SK-N-SH treated with all-trans-retinoic acid at 6 μM for 48 hours (cell line): ENCODE data around the gene KRTAP10-3.

Experiments
- ATAC-seq: fragments of 200-7000 bp; cut with Tn5 transposase; 3 replicates; pipeline ENCODE4 v1.9.1; 2020; ENCODE audit warnings: mild to moderate bottlenecking, moderate library complexity
- ARNTL ChIP-seq: fragments of 450-650 bp; formaldehyde crosslinking; IDR thresholded peaks from 2 replicates; pipeline ENCODE4 v1.5.0; 2020; ENCODE audit warnings: low read depth, mild to moderate bottlenecking, moderate library complexity, borderline replicate concordance
- BACH2 ChIP-seq: fragments of 250-450 bp; sonication (Bioruptor Pico); IDR thresholded peaks from 2 replicates; pipeline ENCODE4 v1.9.0; 2021; ENCODE audit warnings: mild to moderate bottlenecking, borderline replicate concordance
- CSDC2 ChIP-seq: fragments of 250-450 bp; sonication (Bioruptor Pico); IDR thresholded peaks from 2 replicates; pipeline ENCODE4 v1.5.0; 2020; ENCODE audit warnings: mild to moderate bottlenecking, moderate library complexity
- CSRNP3 ChIP-seq: fragments of 250-450 bp; sonication (Bioruptor Pico); IDR thresholded peaks from 2 replicates; pipeline ENCODE4 v1.5.1; 2021; ENCODE audit warnings: mild to moderate bottlenecking, moderate library complexity
- GLIS3 ChIP-seq: fragments of 250-450 bp; sonication (Bioruptor Pico); IDR thresholded peaks from 2 replicates; pipeline ENCODE4 v1.5.0; 2020; ENCODE audit warnings: mild to moderate bottlenecking, moderate library complexity
- ISL1 ChIP-seq: fragments of 250-450 bp; sonication (Bioruptor Pico); IDR thresholded peaks from 2 replicates; pipeline ENCODE4 v2.1.2; 2022; ENCODE audit warnings: mild to moderate bottlenecking, moderate library complexity
- OSR1 ChIP-seq: fragments of 250-450 bp; sonication (Bioruptor Pico); IDR thresholded peaks from 2 replicates; pipeline ENCODE4 v1.8.0; 2022; ENCODE audit warnings: moderate library complexity, mild to moderate bottlenecking, inconsistent platforms
- POU6F1 ChIP-seq: fragments of 250-450 bp; sonication (Bioruptor Pico); IDR thresholded peaks from 2 replicates; pipeline ENCODE4 v1.8.0; 2021; ENCODE audit warnings: low read depth, mild to moderate bottlenecking, moderate library complexity, borderline replicate concordance
- PPARA ChIP-seq: fragments of 250-450 bp; sonication (Bioruptor Pico); IDR thresholded peaks from 2 replicates; pipeline ENCODE4 v1.5.0; 2020; ENCODE audit warnings: mild to moderate bottlenecking, borderline replicate concordance
- RARB ChIP-seq: fragments of 250-450 bp; sonication (Bioruptor Pico); IDR thresholded peaks from 2 replicates; pipeline ENCODE4 v1.8.0; 2021; ENCODE audit warnings: mild to moderate bottlenecking, moderate library complexity
- SNAI2 ChIP-seq: fragments of 250-450 bp; sonication (Bioruptor Pico); IDR thresholded peaks from 2 replicates; pipeline ENCODE4 v1.5.0; 2020; ENCODE audit warnings: mild to moderate bottlenecking, moderate library complexity
- TCF4 ChIP-seq: fragments of 250-450 bp; sonication (Bioruptor Pico); IDR thresholded peaks from 2 replicates; pipeline ENCODE4 v1.8.0; 2021; ENCODE audit warnings: mild to moderate bottlenecking, moderate library complexity, borderline replicate concordance
- TOX ChIP-seq: fragments of 250-450 bp; sonication (Bioruptor Pico); IDR thresholded peaks from 2 replicates; pipeline ENCODE4 v1.8.0; 2021; ENCODE audit warnings: mild to moderate bottlenecking, moderate library complexity, borderline replicate concordance
- ZFP3 ChIP-seq: fragments of 250-450 bp; sonication (Bioruptor Pico); IDR thresholded peaks from 2 replicates; pipeline ENCODE4 v1.5.0; 2020; ENCODE audit warnings: mild to moderate bottlenecking, moderate library complexity
- ZFP30 ChIP-seq: fragments of 450-650 bp; formaldehyde crosslinking; IDR thresholded peaks from 2 replicates; pipeline ENCODE4 v1.5.0; 2022; ENCODE audit warnings: mild to moderate bottlenecking, moderate library complexity
- ZNF565 ChIP-seq: fragments of 450-650 bp; formaldehyde crosslinking; conservative IDR thresholded peaks from 2 replicates; pipeline ENCODE4 v1.5.0; 2020; ENCODE audit warnings: low read depth, mild to moderate bottlenecking, moderate library complexity
- ZNF70 ChIP-seq: fragments of 450-650 bp; formaldehyde crosslinking; IDR thresholded peaks from 2 replicates; pipeline ENCODE4 v1.5.0; 2020; ENCODE audit warnings: mild to moderate bottlenecking, moderate library complexity
- ZNF8 ChIP-seq: fragments of 450-650 bp; formaldehyde crosslinking; IDR thresholded peaks from 2 replicates; pipeline ENCODE4 v1.5.0; 2020; ENCODE audit warnings: mild to moderate bottlenecking, moderate library complexity
- TF ChIP-seq, protein P1 (sequence below): fragments of 250-450 bp; sonication (Bioruptor Pico); IDR thresholded peaks from 2 replicates; pipeline ENCODE4 v1.5.1; 2020; ENCODE audit warnings: low read depth, mild to moderate bottlenecking, moderate library complexity
- TF ChIP-seq, protein P2 (sequence below): fragments of 250-450 bp; sonication (Bioruptor Pico); IDR thresholded peaks from 2 replicates; pipeline ENCODE4 v1.5.0; 2020; ENCODE audit warnings: mild to moderate bottlenecking, moderate library complexity
- TF ChIP-seq, protein P3 (sequence below): fragments of 250-450 bp; sonication (Bioruptor Pico); IDR thresholded peaks from 2 replicates; pipeline ENCODE4 v1.8.0; 2020; ENCODE audit warnings: mild to moderate bottlenecking, moderate library complexity, borderline replicate concordance

KRTAP10-3 gene

GRCh38 chr21:44571844-44572782 lies 13.5 kb upstream of the KRTAP10-3 start:
- TF ChIP-seq ZFP30, result no peak
- TF ChIP-seq GLIS3 (CRISPR knock-in tag), result no peak
- TF ChIP-seq, protein P1, sequence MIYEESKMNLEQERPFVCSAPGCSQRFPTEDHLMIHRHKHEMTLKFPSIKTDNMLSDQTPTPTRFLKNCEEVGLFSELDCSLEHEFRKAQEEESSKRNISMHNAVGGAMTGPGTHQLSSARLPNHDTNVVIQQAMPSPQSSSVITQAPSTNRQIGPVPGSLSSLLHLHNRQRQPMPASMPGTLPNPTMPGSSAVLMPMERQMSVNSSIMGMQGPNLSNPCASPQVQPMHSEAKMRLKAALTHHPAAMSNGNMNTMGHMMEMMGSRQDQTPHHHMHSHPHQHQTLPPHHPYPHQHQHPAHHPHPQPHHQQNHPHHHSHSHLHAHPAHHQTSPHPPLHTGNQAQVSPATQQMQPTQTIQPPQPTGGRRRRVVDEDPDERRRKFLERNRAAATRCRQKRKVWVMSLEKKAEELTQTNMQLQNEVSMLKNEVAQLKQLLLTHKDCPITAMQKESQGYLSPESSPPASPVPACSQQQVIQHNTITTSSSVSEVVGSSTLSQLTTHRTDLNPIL (CRISPR knock-in tag), result no peak
- TF ChIP-seq BACH2 (CRISPR knock-in tag), result no peak
- no peak for TF ChIP-seq ZNF70 (CRISPR knock-in tag)
- no peak for TF ChIP-seq ZFP3 (CRISPR knock-in tag)
- TF ChIP-seq ARNTL (CRISPR knock-in tag), result no peak
- no peak for TF ChIP-seq TCF4 (CRISPR knock-in tag)
- TF ChIP-seq TOX (CRISPR knock-in tag), result no peak
- ATAC-seq, result no peak

DNA sequence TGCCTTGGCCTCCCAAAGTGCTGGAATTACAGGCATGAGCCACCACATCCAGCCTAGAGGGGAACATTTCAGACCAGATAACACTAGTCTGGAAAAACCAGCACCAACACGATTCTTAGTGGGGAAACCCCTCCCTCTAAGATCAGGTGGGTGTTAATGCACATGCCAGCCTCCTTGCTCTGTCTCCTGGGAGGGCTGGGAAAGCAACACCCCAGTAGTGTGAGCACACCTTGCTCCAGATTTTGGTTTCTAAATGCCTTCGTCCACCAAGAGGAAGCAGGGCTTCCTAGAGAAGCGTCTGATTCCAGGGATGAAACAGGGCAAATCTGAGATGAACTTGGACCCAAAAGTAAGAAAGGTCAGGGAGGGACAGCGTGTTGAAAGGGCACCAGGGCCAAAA lies 12.7 kb upstream of the KRTAP10-3 start:
- no peak for ATAC-seq
- TF ChIP-seq SNAI2 (CRISPR knock-in tag) (no peak), RARB (CRISPR knock-in tag) (no peak), TOX (CRISPR knock-in tag) (no peak), TCF4 (CRISPR knock-in tag) (no peak), ZFP30 (no peak), ZNF565 (CRISPR knock-in tag) (no peak), BACH2 (CRISPR knock-in tag) (no peak), OSR1 (CRISPR knock-in tag) (no peak), ARNTL (CRISPR knock-in tag) (no peak), ZNF70 (CRISPR knock-in tag) (no peak), PPARA (no peak), ZNF8 (CRISPR knock-in tag) (no peak), GLIS3 (CRISPR knock-in tag) (no peak), CSDC2 (CRISPR knock-in tag) (no peak), CSRNP3 (CRISPR knock-in tag) (no peak)
- TF ChIP-seq, protein P2, sequence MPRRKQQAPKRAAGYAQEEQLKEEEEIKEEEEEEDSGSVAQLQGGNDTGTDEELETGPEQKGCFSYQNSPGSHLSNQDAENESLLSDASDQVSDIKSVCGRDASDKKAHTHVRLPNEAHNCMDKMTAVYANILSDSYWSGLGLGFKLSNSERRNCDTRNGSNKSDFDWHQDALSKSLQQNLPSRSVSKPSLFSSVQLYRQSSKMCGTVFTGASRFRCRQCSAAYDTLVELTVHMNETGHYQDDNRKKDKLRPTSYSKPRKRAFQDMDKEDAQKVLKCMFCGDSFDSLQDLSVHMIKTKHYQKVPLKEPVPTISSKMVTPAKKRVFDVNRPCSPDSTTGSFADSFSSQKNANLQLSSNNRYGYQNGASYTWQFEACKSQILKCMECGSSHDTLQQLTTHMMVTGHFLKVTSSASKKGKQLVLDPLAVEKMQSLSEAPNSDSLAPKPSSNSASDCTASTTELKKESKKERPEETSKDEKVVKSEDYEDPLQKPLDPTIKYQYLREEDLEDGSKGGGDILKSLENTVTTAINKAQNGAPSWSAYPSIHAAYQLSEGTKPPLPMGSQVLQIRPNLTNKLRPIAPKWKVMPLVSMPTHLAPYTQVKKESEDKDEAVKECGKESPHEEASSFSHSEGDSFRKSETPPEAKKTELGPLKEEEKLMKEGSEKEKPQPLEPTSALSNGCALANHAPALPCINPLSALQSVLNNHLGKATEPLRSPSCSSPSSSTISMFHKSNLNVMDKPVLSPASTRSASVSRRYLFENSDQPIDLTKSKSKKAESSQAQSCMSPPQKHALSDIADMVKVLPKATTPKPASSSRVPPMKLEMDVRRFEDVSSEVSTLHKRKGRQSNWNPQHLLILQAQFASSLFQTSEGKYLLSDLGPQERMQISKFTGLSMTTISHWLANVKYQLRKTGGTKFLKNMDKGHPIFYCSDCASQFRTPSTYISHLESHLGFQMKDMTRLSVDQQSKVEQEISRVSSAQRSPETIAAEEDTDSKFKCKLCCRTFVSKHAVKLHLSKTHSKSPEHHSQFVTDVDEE (CRISPR knock-in tag), result no peak

DNA sequence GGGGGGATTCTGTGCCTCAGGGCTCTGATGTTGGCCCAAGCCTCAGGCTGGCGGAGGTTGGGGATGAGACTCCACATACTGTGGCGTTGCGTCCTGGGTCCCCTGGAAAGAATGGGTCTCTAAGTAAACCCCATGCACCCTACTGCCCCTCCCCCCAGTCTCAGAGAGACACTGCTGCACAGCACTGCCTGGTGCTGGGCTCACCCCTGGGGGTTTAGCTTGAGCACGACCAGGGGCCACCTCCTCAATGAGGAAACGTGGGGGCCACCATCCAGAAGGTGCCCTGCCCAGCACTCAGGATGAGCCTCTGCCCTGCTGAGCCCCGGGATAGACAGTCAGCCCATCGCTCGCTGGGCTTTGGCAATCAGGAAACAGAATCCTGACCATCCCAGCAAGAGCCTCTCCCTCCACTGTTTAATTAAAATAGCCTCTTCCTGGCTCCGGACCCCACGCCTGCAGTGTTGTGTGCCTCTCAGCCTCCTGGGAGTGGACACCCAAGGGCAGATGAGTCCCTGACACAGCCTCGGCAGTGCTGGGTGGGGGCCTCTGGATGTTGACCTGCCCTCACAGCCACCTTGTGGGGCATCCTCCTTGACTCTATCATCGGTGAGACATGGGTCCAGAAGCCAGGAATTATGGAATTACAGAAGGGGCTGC lies 11.4 kb upstream of the KRTAP10-3 start:
- TF ChIP-seq TOX (CRISPR knock-in tag) (no peak), ZNF565 (CRISPR knock-in tag) (no peak)
- no peak for ATAC-seq

GRCh38 chr21:44568667-44569556 lies 10.3 kb upstream of the KRTAP10-3 start:
- ATAC-seq, result no peak
- TF ChIP-seq ZNF70 (CRISPR knock-in tag) (no peak), ZNF565 (CRISPR knock-in tag) (no peak), ISL1 (CRISPR knock-in tag) (no peak), SNAI2 (CRISPR knock-in tag) (no peak), CSRNP3 (CRISPR knock-in tag) (no peak), GLIS3 (CRISPR knock-in tag) (no peak), PPARA (no peak), POU6F1 (CRISPR knock-in tag) (no peak)
- TF ChIP-seq, protein P3, sequence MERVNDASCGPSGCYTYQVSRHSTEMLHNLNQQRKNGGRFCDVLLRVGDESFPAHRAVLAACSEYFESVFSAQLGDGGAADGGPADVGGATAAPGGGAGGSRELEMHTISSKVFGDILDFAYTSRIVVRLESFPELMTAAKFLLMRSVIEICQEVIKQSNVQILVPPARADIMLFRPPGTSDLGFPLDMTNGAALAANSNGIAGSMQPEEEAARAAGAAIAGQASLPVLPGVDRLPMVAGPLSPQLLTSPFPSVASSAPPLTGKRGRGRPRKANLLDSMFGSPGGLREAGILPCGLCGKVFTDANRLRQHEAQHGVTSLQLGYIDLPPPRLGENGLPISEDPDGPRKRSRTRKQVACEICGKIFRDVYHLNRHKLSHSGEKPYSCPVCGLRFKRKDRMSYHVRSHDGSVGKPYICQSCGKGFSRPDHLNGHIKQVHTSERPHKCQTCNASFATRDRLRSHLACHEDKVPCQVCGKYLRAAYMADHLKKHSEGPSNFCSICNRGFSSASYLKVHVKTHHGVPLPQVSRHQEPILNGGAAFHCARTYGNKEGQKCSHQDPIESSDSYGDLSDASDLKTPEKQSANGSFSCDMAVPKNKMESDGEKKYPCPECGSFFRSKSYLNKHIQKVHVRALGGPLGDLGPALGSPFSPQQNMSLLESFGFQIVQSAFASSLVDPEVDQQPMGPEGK, result no peak
